Central memory CD8-positive, alpha-beta T cell (primary cell): ENCODE results near the gene ISLR.
"Not testable (repeated sequence)": the region's sequence is repeated elsewhere in the genome, so short reads cannot be mapped to it uniquely, and the experiment has no call there.

Experiments used
- ATAC-seq: fragments of 150-1000 bp; cut with Tn5 transposase; replicated peaks from 2 replicates; pipeline ENCODE4 v1.10.0; 2022; ENCODE audit warnings: mild to moderate bottlenecking, moderate FRiP score, moderate number of reproducible peaks; ENCODE audit not compliant: poor library complexity, severe bottlenecking; ENCODE audit errors: extremely low read depth
- DNase-seq, 2 donors: peaks; one replicate each; pipeline ENCODE4 v3.0.0; 2021; ENCODE audit warnings: low spot score in 2 of 2
- H3K27ac Mint-ChIP-seq: one replicate; pipeline ENCODE4 v1.8.0; 2022; ENCODE audit warnings: low read depth, mild to moderate bottlenecking, moderate library complexity, mixed read lengths
- H3K27me3 Mint-ChIP-seq: one replicate; pipeline ENCODE4 v1.8.0; 2022; ENCODE audit warnings: mixed read lengths
- H3K36me3 Mint-ChIP-seq: one replicate; pipeline ENCODE4 v1.8.0; 2022; ENCODE audit warnings: mild to moderate bottlenecking, moderate library complexity, mixed read lengths; ENCODE audit not compliant: insufficient read depth
- H3K4me1 Mint-ChIP-seq: one replicate; pipeline ENCODE4 v1.8.0; 2022; ENCODE audit warnings: mixed read lengths
- H3K4me3 Mint-ChIP-seq: one replicate; pipeline ENCODE4 v1.8.0; 2022; ENCODE audit warnings: mild to moderate bottlenecking, moderate library complexity, mixed read lengths
- H3K9me3 Mint-ChIP-seq: one replicate; pipeline ENCODE4 v1.8.0; 2022; ENCODE audit warnings: mixed read lengths

ISLR gene

GRCh38 chr15:74155766-74156417, 17.6 kb upstream of the ISLR start:
- ATAC-seq (no peak), DNase-seq (no peak)
- peaks cover 63% of the 10 kb centered on the region for H3K27me3 Mint-ChIP-seq
- peaks cover 3% of the 10 kb centered on the region for H3K36me3 Mint-ChIP-seq
- H3K27ac Mint-ChIP-seq, result no peak overlapping the region
- no peak overlapping the region for H3K4me3 Mint-ChIP-seq
- H3K9me3 Mint-ChIP-seq, result no peaks in the 10 kb centered on the region
- no peaks in the 10 kb centered on the region for H3K4me1 Mint-ChIP-seq

GRCh38 chr15:74156678-74157411, 16.7 kb upstream of the ISLR start:
- DNase-seq, result no peak
- H3K27ac Mint-ChIP-seq, result no peak overlapping the region
- no peaks in the 10 kb centered on the region for H3K4me1 Mint-ChIP-seq
- H3K4me3 Mint-ChIP-seq, result no peak overlapping the region
- no peak for ATAC-seq
- peaks cover 62% of the 10 kb centered on the region for H3K27me3 Mint-ChIP-seq
- no peaks in the 10 kb centered on the region for H3K9me3 Mint-ChIP-seq
- peaks cover 3% of the 10 kb centered on the region for H3K36me3 Mint-ChIP-seq

DNA sequence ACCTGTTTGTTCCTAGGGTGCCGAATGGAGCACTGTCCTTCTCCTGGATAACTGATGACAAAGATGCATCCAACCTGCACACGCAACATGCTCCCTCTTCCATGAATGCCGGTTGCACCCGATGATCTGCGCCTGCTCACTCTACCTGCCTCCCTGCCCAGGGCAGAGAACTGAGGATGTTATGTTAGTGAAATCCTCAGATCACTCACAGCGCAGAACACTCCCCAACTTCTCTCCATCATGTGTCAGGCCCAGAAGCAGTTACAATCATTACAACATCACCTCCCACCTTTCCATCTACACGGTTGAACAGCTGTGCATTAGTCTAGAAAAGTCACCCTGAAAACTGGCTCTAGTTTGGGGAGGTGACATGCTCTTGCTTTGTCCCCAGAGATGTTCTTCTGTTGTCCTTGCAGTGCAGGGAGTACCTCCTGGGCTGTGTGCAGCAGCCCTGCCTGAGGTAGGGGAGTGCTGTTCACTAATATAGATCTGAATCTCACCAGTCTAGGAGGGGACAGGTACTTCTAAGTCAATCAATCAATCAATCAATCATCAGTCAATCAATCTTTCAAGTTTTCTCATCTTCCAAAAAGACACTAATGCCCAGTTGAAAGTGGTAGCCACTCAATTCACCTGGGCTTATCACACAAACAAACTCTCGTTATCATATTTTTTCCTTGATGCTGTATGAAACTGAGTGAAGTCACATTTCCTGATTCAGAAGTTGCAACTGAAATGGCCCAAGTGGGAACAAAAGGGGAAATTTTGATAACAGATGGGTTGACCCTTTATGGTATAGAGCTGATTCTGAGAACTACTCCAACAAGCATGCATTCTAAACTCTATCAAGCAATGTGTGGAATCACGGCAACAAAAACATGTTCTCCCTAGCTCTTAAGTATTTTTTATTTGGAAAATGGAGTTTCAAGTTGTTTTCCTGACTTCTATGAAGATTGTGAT, 15.4 kb upstream of the ISLR start:
- Mint-ChIP-seq H3K4me1 (no peaks in the 10 kb centered on the region), H3K9me3 (no peaks in the 10 kb centered on the region)
- no peak for ATAC-seq

GRCh38 chr15:74158855-74159650, 14.5 kb upstream of the ISLR start:
- H3K4me1 Mint-ChIP-seq, result no peaks in the 10 kb centered on the region
- ATAC-seq (no peak), DNase-seq (no peak)
- no peak overlapping the region for H3K4me3 Mint-ChIP-seq
- no peak overlapping the region for H3K27ac Mint-ChIP-seq
- H3K27me3 Mint-ChIP-seq, result peaks cover 63% of the 10 kb centered on the region
- H3K9me3 Mint-ChIP-seq, result no peaks in the 10 kb centered on the region
- H3K36me3 Mint-ChIP-seq, result peaks cover 3% of the 10 kb centered on the region

More for the DNA sequence above, 15.4 kb upstream of the ISLR start:
- Mint-ChIP-seq H3K36me3 (peaks cover 3% of the 10 kb centered on the region), H3K27ac (no peak overlapping the region), H3K4me3 (no peak overlapping the region), H3K27me3 (peaks cover 62% of the 10 kb centered on the region)
- no peak for DNase-seq

GRCh38 chr15:74159773-74160172, 13.7 kb upstream of the ISLR start:
- no peaks in the 10 kb centered on the region for H3K9me3 Mint-ChIP-seq
- peaks cover 68% of the 10 kb centered on the region for H3K27me3 Mint-ChIP-seq
- H3K27ac Mint-ChIP-seq, result no peak overlapping the region
- H3K4me3 Mint-ChIP-seq, result no peak overlapping the region
- peaks cover 3% of the 10 kb centered on the region for H3K36me3 Mint-ChIP-seq
- no peaks in the 10 kb centered on the region for H3K4me1 Mint-ChIP-seq
- ATAC-seq (no peak), DNase-seq (no peak)

GRCh38 chr15:74160390-74160789, 13.1 kb upstream of the ISLR start:
- ATAC-seq, H3K4me3 Mint-ChIP-seq, H3K4me1 Mint-ChIP-seq, H3K9me3 Mint-ChIP-seq, DNase-seq, H3K36me3 Mint-ChIP-seq, H3K27ac Mint-ChIP-seq: not testable (repeated sequence)
- peaks cover 68% of the 10 kb centered on the region for H3K27me3 Mint-ChIP-seq

GRCh38 chr15:74162195-74162536, 11.3 kb upstream of the ISLR start:
- H3K36me3 Mint-ChIP-seq, H3K4me3 Mint-ChIP-seq, H3K9me3 Mint-ChIP-seq, ATAC-seq, H3K27ac Mint-ChIP-seq, DNase-seq, H3K4me1 Mint-ChIP-seq: not testable (repeated sequence)
- peaks cover 73% of the 10 kb centered on the region for H3K27me3 Mint-ChIP-seq

DNA sequence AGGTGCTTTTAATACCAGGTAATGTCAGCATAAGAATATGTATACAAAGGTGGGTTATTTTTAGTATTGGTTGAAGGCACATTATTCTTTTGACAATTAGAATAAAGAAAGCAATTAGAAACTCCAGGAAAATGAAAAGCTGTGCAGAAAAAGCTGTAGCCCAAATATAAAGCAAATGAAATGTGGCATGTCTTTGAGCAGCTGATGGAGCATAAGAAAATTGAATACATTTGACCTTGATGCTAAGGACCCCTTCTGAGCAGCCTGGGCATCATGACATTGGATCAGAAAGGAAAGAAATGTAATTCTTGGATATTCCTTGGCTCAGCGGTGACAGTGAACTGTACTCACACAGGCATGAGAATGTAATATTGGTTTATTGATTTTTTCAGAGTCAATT, 8.0 kb upstream of the ISLR start:
- H3K4me1 Mint-ChIP-seq, result no peaks in the 10 kb centered on the region
- H3K4me3 Mint-ChIP-seq, result no peak overlapping the region
- ATAC-seq, result no peak
- no peaks in the 10 kb centered on the region for H3K9me3 Mint-ChIP-seq
- peaks cover 77% of the 10 kb centered on the region for H3K27me3 Mint-ChIP-seq
- H3K27ac Mint-ChIP-seq, result no peak overlapping the region
- H3K36me3 Mint-ChIP-seq, result no peaks in the 10 kb centered on the region
- no peak for DNase-seq

DNA sequence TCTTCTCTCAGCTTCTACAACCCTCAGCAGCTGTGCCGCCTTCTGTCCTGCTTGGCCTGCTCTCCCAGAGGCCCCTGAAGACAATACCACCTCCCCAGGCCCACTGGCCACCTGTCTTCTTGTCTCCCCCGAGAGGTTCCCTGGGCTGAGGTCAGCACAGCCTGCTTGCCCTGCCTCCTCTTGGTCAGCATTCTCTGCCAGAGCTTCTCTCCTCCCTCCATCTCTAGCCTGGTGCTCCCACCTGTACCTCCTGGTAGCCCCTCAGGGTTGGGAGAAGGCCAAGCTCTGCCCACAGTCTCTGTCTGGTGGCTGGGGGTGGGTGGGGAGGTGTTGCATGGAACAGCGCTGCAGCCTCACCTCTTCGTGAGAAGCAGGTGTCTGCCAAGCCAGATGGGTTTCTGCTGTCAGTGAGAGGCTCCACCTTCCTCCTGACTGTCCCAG, 5.6 kb upstream of the ISLR start:
- H3K27me3 Mint-ChIP-seq, result peaks cover 58% of the 10 kb centered on the region
- H3K4me3 Mint-ChIP-seq, result no peak overlapping the region
- no peaks in the 10 kb centered on the region for H3K36me3 Mint-ChIP-seq
- no peak overlapping the region for H3K27ac Mint-ChIP-seq
- DNase-seq (no peak), ATAC-seq (no peak)
- no peaks in the 10 kb centered on the region for H3K4me1 Mint-ChIP-seq
- no peaks in the 10 kb centered on the region for H3K9me3 Mint-ChIP-seq

- H3K4me1 Mint-ChIP-seq, result no peaks in the 10 kb centered on the region
- no peaks in the 10 kb centered on the region for H3K36me3 Mint-ChIP-seq
- peaks cover 50% of the 10 kb centered on the region for H3K27me3 Mint-ChIP-seq
- ATAC-seq (no peak), DNase-seq (no peak)
- H3K4me3 Mint-ChIP-seq, result no peak overlapping the region
- no peaks in the 10 kb centered on the region for H3K9me3 Mint-ChIP-seq
- no peak overlapping the region for H3K27ac Mint-ChIP-seq
These were observed 4.8 kb upstream of the ISLR start for GRCh38 chr15:74168711-74169126.

DNA sequence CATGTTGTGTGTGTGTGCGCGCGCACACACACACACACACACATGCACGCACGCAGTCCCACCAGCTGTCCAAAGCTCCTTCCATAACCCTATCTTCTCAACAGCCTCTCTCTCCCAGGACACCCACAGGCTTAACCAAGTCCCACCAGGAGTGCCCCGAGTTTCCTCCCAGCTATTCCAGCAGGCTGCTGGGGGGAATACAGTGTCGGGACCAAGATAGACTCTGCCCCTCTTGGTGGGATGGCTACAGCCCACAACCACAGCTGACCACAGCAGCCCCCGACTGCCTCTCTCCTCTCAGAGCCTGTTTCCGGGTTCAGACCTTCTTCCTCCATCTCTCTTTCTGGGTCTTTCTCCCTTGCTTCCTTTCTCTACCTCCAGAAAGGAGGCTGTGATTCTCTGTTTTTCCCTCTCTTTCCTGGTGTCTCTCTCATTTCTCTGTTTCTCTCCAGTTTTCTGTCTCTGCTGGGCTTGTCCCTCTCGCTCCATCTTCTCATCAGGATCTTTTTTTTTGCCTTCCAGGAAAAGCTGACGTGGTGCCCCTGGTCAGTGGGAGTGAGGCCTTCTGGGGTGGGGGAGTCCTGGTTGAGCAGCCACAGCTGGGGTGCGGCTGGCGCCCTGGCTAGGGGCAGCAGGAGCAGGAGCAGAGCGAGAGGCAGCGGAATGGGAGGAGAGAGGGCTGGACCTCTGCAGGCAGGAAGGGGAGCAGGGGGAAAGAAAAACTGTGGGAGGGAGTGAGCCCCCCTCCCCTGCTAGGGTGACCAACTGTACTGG, 3.3 kb upstream of the ISLR start:
- H3K27ac Mint-ChIP-seq, result no peak overlapping the region
- no peak for ATAC-seq
- H3K4me3 Mint-ChIP-seq, result no peak overlapping the region
- H3K9me3 Mint-ChIP-seq, result no peaks in the 10 kb centered on the region
- H3K36me3 Mint-ChIP-seq, result no peaks in the 10 kb centered on the region
- DNase-seq, result no peak
- no peaks in the 10 kb centered on the region for H3K4me1 Mint-ChIP-seq
- H3K27me3 Mint-ChIP-seq, result peaks cover 35% of the 10 kb centered on the region
